Ovary (tissue), 3 donors: ENCODE results near the gene SULT2A1.

Experiments
- POLR2A ChIP-seq: fragments of 450-650 bp; IDR thresholded peaks from one replicate; pipeline ENCODE4 v1.6.1; 2017; ENCODE audit warnings: antibody characterized with exemption, mild to moderate bottlenecking, moderate library complexity
- TF ChIP-seq, protein P1 (sequence below), 3 donors: fragments of 450-650 bp in 2 of 3; fragments of 200-600 bp in 1 of 3; IDR thresholded peaks; one replicate each; pipeline versions ENCODE4 v1.5.1 to v1.8.0; 2016 to 2022; ENCODE audit warnings: antibody characterized with exemption in 3 of 3, mild to moderate bottlenecking in 1 of 3
- donor health status: DM: no; HTN: no; CAD: no.

DNA sequence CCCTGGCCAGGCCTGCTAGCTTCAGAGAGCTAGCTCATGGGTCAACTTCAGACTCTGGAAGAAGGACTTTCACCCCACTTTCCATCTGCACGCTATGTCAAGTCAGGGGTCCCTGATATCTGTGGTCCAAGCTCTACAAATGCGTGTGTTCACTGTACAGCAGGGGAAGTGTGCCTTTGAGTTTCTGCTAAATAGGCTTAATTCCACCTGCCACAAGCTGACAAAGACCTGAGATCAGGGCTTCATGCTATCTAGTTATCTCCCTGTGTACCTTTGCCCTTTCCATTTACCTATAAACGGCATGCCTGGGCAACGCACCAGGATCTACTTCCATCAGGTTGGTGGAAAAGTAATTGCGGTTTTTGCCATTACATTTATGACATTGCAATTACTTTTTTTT, 10.7 kb upstream of the SULT2A1 start:
- TF ChIP-seq, protein P1, sequence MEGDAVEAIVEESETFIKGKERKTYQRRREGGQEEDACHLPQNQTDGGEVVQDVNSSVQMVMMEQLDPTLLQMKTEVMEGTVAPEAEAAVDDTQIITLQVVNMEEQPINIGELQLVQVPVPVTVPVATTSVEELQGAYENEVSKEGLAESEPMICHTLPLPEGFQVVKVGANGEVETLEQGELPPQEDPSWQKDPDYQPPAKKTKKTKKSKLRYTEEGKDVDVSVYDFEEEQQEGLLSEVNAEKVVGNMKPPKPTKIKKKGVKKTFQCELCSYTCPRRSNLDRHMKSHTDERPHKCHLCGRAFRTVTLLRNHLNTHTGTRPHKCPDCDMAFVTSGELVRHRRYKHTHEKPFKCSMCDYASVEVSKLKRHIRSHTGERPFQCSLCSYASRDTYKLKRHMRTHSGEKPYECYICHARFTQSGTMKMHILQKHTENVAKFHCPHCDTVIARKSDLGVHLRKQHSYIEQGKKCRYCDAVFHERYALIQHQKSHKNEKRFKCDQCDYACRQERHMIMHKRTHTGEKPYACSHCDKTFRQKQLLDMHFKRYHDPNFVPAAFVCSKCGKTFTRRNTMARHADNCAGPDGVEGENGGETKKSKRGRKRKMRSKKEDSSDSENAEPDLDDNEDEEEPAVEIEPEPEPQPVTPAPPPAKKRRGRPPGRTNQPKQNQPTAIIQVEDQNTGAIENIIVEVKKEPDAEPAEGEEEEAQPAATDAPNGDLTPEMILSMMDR (IDR thresholded peaks at IDR 0.05) = no peak
- no peak for TF ChIP-seq POLR2A
